GM19455 (cell line): ENCODE data around the gene CXCL3.
"Not testable (repeated sequence)": the region's sequence is repeated elsewhere in the genome, so short reads cannot be mapped to it uniquely, and the experiment has no call there.

ENCODE experiments used
- ATAC-seq: cut with Tn5 transposase; IDR thresholded peaks from one replicate; pipeline ENCODE4 v1.9.1; 2021; ENCODE audit not compliant: unreplicated experiment

The CXCL3 gene

DNA sequence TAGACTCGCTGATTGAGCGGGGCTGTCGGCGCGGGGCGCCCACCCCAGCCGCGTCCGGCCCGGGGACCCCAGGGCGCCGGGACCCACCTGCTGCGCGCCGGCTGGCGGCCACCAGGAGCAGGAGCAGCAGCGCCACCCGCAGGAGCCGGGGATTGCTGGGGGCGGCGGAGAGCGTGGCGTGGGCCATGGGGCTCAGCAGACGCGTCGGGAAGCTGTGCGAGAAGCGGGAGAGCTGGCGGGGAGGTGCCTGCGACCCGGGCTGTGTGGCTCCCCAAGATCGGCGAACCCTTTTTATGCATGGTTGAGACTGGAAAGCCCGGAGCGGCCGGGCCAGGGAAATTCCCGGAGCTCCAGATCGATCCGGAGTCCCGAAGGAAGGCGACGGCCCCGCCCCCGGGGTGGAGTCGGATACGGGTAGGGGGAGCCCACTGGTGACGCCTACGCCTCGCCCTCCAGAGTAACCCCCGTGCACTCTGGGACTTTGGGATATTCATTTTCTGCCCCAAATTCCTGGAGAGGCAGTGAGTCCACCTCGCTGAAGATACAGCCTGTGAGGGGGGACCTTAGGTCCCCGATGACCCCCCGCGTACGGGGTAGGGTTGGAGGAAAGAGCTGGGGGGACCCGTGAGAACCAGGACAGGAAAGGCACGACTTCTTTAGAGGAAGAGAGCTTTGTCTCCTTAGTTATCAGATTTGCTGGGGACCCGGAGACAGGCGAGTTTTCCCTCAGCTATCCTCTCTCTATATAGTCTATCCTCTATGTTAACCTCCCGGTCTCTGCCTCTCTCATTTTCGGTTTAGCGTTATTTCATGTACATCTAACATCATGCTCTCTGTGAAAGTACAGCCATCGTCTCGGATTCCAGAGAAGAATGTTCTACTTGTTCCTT lies at the start of gene CXCL3:
TSS of gene CXCL3 (minus strand) at position 265 of the 890 bp plus-strand sequence. CDS start at position 187, 78 bp downstream.
- peak; percentile 58 for ATAC-seq

DNA sequence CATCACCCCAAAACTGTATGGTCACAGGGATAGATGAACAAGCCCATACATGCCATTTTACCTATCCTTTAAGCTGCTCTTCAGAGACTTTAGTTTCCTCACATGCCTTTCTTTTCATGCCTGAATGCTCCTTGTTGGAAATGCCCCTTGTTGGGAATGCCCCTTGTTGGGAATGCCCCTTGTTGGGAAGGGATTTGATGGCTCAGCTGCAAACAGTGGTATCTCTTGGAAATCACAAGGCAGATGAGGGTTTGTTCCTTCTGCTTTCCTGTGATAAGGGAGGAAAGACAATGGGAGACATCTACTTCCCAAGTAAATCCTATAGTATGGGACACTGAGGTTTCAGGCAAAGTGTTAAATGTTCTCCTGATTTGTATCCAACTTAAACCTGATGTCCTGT lies 49.0 kb upstream of the CXCL3 start:
- no peak for ATAC-seq

DNA sequence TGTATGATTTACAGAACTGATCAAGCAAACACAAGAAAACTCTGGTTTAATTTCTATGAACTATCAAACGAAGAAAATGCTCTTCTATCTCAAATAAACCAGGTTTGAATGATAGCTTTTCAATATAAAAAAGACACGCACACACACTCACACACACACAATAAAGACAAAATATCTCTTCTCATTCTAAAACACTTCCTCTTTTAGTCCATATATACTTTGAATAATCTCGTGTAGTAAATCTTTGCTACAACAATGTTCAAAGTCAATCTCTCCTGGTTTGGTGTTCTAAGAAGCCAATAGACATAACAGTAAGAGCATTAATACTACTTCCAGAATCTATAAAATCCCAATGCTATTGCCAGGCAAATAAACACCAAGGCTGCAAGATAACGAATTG lies 47.2 kb upstream of the CXCL3 start:
- ATAC-seq = no peak

DNA sequence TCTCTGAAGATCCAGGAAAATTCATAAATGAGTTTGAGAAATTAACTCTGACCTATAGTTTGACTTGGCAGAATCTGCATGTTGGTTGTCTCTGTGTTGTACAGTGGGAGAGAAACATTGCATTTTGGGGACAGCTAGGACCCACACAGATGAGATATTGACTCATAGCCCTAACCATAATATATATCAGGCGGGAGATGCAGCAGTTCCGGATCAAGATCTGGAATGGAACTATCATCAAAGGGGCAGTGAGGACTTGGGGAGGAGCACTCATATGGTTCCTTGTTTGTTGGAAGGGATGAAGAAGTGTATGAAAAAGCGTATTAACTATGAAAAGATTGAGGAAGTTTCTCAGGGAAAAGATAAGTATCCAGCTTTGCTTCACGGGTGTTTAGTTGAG lies 46.5 kb upstream of the CXCL3 start:
- ATAC-seq = no peak

DNA sequence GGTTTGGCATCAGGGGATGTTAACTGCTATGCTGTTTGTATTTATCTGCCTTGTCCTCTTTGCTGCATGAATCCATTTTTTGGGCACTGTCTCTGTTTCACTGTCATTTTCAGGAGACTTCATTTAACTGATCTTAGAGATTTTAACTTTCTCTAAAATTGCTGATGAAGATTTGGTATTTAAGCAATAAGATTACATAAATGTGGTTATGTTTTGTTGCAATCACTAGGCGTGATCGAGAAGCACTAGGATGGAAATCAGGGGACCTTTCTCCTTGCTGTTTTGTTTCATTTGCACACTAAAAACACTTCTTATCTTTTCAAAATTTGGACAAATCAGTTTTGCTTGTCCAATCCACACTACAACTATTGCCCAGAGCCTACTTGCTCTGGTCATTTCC lies 45.1 kb upstream of the CXCL3 start:
- ATAC-seq = no peak

DNA sequence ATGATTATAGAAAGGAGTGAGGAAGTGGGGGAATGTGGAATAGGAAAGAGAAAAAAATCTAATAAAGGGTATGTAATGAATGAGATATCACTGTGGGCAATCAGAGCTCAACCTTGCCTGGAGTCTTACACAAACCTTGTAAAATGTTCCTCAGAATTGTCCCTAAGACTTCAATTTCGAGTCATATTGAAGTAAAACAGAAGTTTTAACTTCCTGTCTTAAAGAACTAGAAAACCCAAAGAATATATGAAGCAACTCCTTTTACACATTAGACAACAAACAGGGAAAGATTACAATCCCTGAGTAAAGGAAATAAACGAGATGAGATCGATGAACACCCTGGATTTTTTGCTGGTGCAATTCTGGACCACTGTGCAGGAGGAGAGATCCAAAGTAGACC lies 42.5 kb upstream of the CXCL3 start:
- no peak for ATAC-seq

DNA sequence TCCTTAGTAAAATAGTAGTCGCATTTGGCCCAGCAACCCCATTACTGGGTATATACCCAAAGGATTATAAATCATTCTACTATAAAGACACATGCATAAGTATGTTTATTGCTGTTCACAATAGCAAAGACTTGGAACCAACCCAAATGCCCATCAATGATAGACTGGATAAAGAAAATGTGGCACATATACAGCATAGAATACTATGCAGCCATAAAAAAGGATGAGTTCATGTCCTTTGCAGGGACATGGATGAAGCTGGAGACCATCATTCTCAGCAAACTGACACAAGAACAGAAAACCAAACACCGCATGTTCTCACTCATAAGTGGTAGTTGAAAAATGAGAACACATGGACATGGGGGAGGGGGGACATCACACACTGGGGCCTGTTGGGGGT lies 41.9 kb upstream of the CXCL3 start:
- not testable (repeated sequence) for ATAC-seq

DNA sequence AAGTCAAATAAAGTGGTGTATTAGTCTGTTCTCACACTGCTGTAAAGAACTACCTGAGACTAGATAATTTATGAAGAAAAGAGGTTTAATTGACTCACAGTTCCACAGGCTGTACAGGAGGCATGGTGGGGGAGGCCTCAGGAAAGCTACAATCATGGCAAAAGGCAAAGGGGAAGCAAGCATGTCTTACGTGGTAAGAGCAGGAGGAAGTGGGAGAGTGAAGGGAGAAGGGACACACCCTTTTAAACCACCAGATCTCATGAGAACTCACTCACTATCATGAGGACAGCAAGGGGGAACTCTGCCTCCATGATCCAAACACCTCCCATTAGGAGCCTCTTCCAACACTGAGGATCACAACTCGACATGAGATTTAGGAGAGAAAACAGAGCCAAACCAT lies 40.5 kb upstream of the CXCL3 start:
- ATAC-seq = not testable (repeated sequence)

DNA sequence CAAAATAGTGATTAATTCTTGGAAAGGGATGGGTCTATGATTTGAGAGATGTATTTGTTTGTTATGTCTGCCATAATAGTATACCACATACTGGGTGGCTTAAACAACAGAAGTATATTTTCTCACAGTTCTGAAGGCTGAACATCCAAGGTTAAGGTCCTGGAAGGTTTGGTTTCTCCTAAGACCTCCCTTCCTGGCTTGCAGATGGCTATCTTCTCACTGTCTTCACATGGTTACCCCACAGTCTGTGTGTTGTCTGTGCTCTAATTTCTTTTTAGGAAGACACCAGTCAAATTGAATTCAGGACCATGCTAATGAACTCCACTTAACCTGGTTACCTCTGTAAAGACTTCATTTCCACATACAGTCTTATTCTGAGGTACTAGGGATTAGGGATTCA lies 34.9 kb upstream of the CXCL3 start:
- ATAC-seq = no peak

DNA sequence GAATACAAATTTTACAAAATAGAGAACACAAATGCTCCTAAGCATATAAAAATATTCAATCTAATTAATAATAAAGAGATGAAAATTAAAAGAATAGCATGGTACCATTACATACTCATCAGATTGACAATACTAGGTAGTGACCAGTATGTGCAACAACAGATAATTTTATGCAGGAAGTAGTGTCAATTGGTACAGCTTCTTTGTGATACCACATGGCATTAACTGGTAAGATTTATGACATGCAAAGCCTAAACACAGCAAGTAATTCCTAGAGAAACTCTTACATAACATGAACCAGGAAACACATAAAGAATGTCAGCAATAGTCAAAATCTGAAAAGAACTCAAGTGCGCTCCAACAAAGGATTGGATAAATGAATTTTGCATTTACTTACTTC lies 34.2 kb upstream of the CXCL3 start:
- no peak for ATAC-seq

DNA sequence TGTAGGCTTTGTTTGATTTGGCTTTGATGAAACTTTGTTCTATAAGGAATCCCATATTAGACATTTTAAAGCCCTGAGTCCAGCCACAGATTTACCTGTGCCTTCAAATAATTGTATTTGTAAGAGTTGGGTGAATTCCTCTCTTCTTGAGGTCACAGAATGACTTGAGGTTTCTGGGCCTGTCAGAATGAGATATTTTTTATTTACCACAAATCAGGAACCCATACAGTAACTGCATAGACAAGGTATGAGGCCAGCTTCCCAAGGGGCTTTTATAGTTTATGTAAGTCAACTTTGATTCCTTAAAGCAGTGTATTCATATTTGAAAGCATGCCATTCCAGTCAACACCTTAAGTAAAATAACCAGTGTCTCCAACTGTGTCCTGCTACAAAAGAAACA lies 29.1 kb upstream of the CXCL3 start:
- ATAC-seq = no peak

DNA sequence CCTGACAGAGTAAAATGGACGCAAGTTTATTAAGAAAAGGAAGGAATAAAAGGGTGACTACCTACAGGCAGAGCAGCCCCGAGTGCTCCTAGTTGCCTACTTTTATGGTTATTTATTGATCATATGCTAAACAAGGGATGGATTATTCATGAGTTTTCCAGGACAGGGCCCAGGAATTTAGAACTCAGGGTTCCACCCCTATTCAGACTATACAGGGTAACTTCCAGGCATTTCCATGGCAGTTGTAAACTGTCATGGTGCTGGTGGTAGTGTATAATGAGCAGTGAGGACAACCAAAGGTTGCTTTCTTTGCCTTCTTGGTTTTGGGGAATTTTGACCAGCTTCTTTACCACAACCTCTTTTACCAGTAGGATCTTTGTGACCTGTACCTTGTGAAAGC lies 27.7 kb upstream of the CXCL3 start:
- ATAC-seq = no peak

DNA sequence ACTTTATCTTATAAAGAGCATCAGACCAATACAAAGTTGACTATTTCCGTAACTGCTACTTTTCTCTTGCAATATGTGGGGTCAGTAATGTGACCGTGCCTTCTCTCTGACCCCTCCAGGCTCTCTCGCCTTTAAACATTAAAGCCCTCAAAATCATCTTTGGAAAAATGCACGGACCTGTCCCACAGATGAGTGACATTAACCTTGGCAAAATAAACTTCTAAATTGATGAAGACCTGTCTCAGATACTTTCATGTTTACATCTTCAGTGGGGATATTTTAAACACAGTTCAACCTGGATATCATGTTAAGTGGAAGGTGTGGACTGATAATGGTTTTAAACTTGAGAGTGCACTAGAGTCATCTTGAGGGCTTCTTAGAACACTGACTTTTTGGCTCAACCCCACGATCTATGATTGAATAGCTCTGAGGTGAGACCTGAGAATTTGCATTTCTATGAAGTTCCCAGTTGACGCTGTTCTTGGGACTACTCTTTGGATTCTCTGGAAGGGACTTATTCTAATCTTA lies 26.7 kb upstream of the CXCL3 start:
- no peak for ATAC-seq

DNA sequence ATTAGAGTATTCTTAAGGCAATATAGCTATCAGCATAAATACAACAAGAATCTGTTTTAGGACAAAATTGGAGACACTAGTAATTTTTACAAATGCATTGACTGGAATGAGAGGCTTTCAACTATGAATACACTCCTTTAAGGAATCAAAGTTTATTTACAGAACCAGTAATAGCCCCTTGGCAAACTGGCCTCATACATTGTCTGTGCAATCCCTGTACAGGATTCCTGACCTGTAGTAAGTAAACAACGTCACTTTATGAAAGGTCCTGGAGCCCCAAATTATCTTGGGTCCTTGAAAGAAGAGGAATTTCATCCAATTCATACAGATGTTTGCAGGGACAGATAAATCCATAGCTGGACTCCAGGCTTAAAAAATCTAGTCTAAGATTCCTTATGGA lies 25.4 kb upstream of the CXCL3 start:
- ATAC-seq = no peak

DNA sequence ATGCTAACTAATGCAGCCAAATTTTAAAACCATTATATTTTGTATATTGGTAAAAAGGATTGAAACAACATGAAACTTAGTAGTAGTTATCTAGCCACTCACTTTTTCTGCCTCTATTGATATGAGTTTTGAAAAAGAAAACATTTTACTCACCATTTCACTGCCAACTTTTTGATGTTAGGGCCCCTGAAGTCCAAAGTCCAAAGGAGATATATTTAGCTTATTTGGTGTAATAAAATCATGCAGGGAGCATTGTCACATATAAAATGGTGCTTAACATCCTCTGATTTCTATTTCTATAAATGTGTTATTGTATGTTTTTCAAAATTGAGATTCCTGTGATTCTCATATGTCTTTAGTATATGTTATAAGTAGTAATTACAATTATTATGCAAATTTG lies 24.5 kb upstream of the CXCL3 start:
- no peak for ATAC-seq

DNA sequence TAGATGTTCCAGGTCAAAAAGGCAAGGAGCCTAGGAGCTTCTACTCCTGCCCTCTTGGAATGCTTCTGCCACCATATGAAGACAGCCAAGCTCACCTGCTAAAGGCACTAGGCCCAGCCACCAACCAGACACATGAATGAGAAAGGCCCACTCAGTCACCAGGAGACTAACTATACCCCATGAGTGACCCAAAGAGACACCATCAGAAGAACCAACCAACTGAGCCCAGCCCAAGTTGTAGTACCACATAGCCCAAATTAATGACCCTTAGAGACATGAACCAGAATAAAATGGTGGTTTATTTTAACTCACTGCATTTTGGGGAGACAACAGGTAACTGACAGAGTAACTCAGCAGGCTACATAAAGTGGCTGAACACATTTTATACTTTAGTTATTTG lies 22.9 kb upstream of the CXCL3 start:
- ATAC-seq = no peak

DNA sequence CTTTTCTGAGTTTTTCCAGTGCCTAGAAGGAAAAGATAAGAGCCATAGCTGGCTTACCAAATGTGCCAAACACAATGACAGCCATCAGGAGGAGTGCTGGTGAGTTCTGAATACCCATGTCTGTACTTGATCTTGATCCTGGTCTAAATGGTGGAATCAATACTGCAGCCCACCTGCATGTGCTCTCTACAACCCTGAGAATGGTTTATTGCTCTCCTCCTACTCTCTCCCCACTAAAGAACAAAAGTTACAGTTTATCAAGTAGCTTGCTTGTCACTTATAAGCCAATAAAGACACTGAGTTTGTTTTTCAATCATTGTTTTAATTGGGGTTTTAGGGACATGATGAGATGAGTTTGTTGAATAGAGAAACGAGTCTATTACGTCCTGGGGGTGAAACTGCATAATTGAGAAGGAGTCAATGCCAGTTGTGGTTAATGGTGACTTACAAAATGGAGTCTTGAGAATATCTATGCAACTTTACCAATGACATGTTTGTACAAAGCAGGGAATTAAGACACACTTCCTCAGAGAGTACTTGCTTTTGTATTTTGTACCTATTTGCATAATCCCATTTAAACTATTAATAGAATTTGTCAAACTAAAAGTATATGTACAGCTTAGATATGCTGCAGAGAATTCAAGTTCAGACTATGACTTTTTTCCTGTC lies 20.8 kb upstream of the CXCL3 start:
- no peak for ATAC-seq

DNA sequence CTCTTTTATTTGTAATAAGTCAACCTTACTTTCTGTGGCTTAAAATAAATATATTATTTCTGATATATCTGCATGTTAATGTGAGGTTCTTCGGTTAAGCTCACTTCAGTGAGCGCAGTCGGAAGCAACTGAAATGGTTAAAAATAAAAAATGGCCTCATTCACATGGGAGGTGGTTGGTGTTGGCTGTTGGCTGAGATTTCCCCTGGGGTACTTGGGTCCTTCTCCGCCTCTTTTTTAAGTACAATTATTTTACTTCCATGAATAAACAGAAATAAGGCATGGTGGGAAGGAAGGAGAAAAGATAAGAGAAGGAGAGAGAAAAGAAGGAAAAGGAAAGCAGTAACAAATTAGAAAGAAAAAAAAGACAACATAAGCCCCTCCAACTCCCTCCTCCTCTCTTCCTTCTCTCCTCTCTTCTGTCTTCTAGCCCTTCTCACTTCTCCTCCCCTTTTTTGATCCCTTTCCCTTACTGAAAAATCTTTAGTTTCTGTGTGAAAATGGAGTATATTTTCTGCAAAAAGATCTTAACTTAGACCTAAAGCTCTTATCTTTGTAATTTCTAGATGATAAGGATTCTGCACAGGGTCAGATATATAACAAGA lies 19.7 kb upstream of the CXCL3 start:
- ATAC-seq = no peak

DNA sequence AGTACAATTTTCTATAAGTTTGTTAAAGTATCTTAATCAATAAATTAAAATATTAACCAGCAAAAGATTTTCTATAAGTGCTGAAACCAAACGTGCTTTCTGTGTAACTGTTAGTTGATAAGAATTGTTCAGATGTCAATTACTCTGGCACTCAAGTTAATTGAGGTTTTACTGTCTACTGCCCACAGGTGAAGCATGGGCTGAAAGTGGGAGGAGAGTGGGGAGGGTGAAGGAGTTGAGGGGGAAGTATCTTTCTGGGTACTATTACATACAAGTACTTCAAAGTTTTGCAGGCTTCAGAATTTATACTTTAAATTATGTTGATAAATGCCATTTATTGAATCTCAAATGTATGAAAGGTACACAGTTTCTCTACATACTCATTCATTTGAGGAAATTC lies 19.1 kb upstream of the CXCL3 start:
- ATAC-seq = no peak

DNA sequence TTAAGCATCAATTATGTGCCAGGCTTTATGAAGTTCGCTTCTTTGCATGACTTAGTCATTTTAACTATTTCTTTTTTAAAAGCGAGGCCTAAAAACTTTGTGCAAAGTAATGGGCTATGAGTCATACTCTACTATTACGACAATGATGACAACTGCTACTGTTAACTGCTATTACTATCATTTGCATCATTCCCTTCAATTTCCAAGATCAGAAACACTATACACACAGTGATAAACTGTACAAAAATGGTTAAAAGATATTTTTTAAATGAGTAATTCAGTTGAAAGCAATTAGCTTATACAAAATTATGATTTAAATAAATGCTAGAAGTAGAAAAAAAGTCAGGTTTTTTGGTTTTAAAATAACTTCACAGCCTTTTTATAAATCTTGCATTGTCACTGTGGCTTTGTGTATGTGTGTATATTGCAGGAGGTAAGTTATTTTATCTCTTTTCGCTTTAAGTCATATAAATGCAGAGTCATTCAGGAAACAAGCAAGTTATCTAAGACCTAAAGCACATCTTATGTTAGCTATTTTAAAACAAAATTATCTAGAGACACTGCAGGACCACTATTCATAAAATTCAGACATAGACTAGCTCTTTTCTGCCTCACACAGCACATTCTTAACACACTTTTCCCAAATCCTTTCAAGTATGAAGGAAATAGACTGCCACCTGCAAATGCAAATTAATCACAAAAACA lies 18.5 kb upstream of the CXCL3 start:
- ATAC-seq = no peak
